Stimulated activated naive CD8-positive, alpha-beta T cell treated with anti-CD3 and anti-CD28 coated beads, Interleukin-15, Interleukin-2, amounts not matched to agents 100 ng/mL and 50 ng/mL, for 24 hours (primary cell): Measurements from ENCODE around the gene LRMDA.

Experiments used
- H3K27ac Mint-ChIP-seq: one replicate; pipeline ENCODE4 v1.8.0; 2021; ENCODE audit warnings: mild to moderate bottlenecking, mixed read lengths
- H3K27me3 Mint-ChIP-seq: one replicate; pipeline ENCODE4 v1.8.0; 2021; ENCODE audit warnings: mixed read lengths
- H3K36me3 Mint-ChIP-seq: one replicate; pipeline ENCODE4 v1.8.0; 2021; ENCODE audit warnings: low read depth, mixed read lengths
- H3K4me1 Mint-ChIP-seq: one replicate; pipeline ENCODE4 v1.8.0; 2021; ENCODE audit warnings: low read depth, mixed read lengths
- H3K4me3 Mint-ChIP-seq: one replicate; pipeline ENCODE4 v1.8.0; 2021; ENCODE audit warnings: mild to moderate bottlenecking, mixed read lengths
- H3K9me3 Mint-ChIP-seq: one replicate; pipeline ENCODE4 v1.8.0; 2021; ENCODE audit warnings: mixed read lengths

The LRMDA gene

GRCh38 chr10:75484717-75485116 is 53.3 kb downstream of the LRMDA start:
- Mint-ChIP-seq H3K9me3 (no peaks in the 10 kb centered on the region), H3K4me3 (no peak overlapping the region), H3K27ac (no peak overlapping the region), H3K36me3 (no peaks in the 10 kb centered on the region), H3K4me1 (no peaks in the 10 kb centered on the region), H3K27me3 (peaks cover 6% of the 10 kb centered on the region)

DNA sequence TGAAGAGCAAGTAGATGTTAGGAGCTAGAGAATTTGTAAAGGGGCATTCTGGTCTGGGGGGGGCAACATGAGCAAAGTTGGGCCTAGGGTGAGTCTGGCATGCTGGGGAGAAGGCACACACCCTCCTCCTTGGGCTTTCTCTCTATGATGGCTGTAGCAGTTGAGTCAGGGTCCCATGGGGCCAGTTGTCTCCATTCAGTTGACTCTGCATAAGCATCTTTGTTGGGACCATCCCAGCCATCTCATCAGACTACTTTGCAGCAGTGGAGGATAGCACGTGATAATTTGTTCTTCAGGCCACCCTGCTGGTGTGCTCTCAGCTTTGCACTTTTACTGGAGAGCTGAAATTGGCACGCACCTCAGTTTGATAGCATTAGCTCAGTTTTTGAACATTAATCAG is 55.2 kb downstream of the LRMDA start:
- Mint-ChIP-seq H3K27ac (no peak overlapping the region), H3K4me1 (no peaks in the 10 kb centered on the region), H3K4me3 (no peak overlapping the region), H3K27me3 (peaks cover 6% of the 10 kb centered on the region), H3K36me3 (no peaks in the 10 kb centered on the region), H3K9me3 (no peaks in the 10 kb centered on the region)

- Mint-ChIP-seq H3K9me3 (no peaks in the 10 kb centered on the region), H3K4me1 (no peaks in the 10 kb centered on the region), H3K27me3 (peaks cover 6% of the 10 kb centered on the region)
These were observed 55.8 kb downstream of the LRMDA start for GRCh38 chr10:75487087-75487754.

GRCh38 chr10:75487755-75488125 is 56.3 kb downstream of the LRMDA start:
- Mint-ChIP-seq H3K4me1 (no peaks in the 10 kb centered on the region), H3K27ac (no peak overlapping the region), H3K36me3 (no peaks in the 10 kb centered on the region), H3K27me3 (peaks cover 6% of the 10 kb centered on the region), H3K9me3 (no peaks in the 10 kb centered on the region), H3K4me3 (no peak overlapping the region)

More at GRCh38 chr10:75487087-75487754, 55.8 kb downstream of the LRMDA start:
- no peaks in the 10 kb centered on the region for H3K36me3 Mint-ChIP-seq
- no peak overlapping the region for H3K4me3 Mint-ChIP-seq
- H3K27ac Mint-ChIP-seq, result no peak overlapping the region

DNA sequence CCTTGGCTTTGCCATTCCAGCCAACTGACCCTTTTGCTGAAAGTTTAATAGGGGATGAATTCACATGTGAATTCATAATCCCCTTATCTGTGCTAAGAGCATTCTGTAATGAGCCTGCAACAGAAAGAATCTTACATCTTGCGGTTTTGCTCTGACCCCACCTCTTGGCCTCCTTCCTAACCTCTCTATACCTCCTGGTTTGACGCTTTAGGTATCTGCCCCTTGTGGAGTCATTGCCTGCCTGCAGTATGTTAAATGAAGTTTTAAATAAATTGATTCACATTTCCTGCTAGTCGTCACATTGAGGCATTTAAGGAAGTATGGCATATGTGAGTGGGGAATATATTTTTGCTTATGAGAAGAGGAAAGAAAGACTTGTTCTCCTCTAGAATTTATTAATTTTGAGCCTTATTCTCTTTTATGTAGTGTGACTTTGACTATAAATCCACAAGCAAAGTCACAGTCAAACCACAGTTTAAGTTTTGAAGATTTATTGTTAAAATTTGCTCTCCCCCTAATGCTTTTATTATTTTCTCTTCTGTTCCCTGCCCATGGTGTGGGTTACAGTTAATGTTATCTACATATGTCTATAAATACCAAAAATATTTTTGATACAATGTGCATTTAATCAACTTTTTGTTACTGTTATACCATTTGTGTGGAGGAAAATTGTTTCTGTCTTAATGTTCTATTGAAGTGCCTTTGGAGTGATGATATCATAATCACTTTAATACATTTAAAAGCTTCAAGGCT is 60.9 kb downstream of the LRMDA start:
- no peaks in the 10 kb centered on the region for H3K36me3 Mint-ChIP-seq
- no peaks in the 10 kb centered on the region for H3K9me3 Mint-ChIP-seq
- peaks cover 5% of the 10 kb centered on the region for H3K27me3 Mint-ChIP-seq
- no peaks in the 10 kb centered on the region for H3K4me1 Mint-ChIP-seq
- H3K27ac Mint-ChIP-seq, result no peak overlapping the region
- no peak overlapping the region for H3K4me3 Mint-ChIP-seq

DNA sequence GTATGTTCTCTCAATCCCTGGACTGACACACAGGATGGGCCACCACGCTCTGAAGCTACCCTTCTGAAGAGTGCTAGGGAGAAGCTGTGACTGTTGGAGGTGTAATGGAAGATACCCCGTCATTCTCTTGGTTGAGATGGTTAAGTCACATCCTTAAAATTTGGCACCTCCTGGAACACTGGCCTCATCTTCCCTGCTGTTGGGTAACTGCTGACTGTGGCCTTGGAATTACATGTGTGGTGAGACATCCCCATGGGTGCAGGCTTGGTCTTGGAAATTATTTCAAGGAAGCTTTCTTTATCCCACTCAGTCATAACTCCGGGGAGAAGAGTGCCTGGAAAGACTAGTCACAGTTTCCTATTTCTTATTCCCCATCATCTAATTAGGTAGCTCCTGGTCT is 62.0 kb downstream of the LRMDA start:
- no peaks in the 10 kb centered on the region for H3K4me1 Mint-ChIP-seq
- no peak overlapping the region for H3K4me3 Mint-ChIP-seq
- H3K9me3 Mint-ChIP-seq, result no peaks in the 10 kb centered on the region
- H3K36me3 Mint-ChIP-seq, result no peaks in the 10 kb centered on the region
- peaks cover 2% of the 10 kb centered on the region for H3K27me3 Mint-ChIP-seq
- no peak overlapping the region for H3K27ac Mint-ChIP-seq

DNA sequence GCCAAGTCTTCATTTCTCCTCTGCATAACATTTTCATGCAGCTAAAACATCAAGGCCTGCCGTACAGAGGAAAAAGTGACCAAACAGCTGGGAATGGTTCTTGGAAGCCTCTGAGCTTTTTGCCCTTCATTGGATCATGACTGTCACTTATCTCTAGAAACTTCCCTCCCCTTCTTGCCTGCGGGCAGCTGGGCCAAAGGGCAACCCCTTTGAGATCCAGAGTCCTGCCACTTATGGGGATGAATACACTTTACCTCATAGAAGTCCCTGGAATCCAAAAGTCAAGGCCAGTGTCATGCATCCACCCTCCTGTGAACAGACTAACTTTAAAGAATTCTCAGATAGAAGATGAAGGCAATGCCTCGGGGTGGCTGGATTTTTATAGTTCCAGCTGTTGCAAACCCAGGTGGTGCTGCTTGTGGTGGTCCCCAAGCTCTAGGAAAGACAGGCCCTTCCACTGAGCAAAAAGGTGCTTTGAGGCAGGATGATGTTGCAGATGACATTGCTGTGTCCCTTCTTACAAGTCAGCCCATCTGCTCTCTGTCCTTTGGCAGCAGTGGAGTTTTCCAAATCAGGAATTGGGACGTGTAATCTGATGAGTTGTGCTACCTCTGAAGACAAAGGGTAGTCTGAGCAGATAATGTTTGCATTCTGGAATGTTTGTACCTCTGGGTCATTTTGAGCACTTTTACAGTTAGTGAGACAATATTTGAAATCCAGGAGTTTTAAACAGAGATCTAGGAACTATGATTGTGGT is 64.2 kb downstream of the LRMDA start:
- H3K27me3 Mint-ChIP-seq, result peaks cover 8% of the 10 kb centered on the region
- no peaks in the 10 kb centered on the region for H3K9me3 Mint-ChIP-seq
- no peaks in the 10 kb centered on the region for H3K4me1 Mint-ChIP-seq
- H3K4me3 Mint-ChIP-seq, result no peak overlapping the region
- no peaks in the 10 kb centered on the region for H3K36me3 Mint-ChIP-seq
- no peak overlapping the region for H3K27ac Mint-ChIP-seq

GRCh38 chr10:75496191-75496567 is 64.8 kb downstream of the LRMDA start:
- no peak overlapping the region for H3K4me3 Mint-ChIP-seq
- no peaks in the 10 kb centered on the region for H3K4me1 Mint-ChIP-seq
- no peaks in the 10 kb centered on the region for H3K36me3 Mint-ChIP-seq
- H3K9me3 Mint-ChIP-seq, result no peaks in the 10 kb centered on the region
- no peak overlapping the region for H3K27ac Mint-ChIP-seq
- H3K27me3 Mint-ChIP-seq, result peaks cover 8% of the 10 kb centered on the region

DNA sequence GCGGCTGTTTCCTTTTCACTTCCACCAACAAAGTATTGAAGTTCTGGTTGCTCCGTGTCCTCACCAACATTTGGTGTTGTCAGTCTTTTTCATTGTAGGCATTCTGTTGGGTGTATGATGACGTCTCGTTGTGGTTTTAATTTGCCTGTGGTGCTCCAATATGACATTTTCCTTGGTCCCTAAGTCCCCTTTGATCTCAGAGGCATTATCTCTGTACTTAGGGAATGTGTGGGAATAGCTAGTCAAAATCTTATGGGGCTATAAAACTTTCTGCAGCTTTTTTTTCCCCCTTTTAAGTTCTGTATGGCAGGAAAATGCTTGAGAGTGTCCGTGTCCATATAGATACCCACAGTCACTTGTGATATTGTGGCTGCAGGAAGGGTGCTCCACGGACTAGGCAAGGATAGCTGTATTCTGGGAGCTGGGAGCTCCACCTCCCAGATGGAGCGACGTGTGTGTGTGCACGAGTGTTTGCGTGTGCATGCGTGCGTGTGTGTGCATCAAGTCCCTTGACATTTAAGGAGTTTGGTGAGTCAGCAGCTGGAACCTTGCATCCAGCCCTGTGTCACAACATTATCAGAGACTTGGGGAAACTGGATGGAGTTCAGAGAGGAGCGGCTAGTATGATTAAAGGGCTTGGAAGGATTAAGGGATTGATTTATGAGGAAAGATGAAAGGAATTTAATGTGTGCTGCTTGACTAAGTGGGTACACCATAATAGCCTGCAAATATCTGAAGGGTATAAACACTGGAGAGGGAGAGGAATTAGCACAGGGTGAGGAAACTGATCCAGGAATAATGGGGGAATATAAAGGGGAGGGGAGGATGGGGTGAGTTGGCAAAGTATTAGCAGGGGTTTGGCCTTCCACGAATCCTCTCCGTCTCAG is 66.8 kb downstream of the LRMDA start:
- H3K4me3 Mint-ChIP-seq, result no peak overlapping the region
- peaks cover 8% of the 10 kb centered on the region for H3K27me3 Mint-ChIP-seq
- no peaks in the 10 kb centered on the region for H3K36me3 Mint-ChIP-seq
- no peaks in the 10 kb centered on the region for H3K9me3 Mint-ChIP-seq
- H3K4me1 Mint-ChIP-seq, result no peaks in the 10 kb centered on the region
- no peak overlapping the region for H3K27ac Mint-ChIP-seq

GRCh38 chr10:75498884-75499350 is 67.5 kb downstream of the LRMDA start:
- H3K27ac Mint-ChIP-seq, result no peak overlapping the region
- H3K4me3 Mint-ChIP-seq, result no peak overlapping the region
- H3K36me3 Mint-ChIP-seq, result no peaks in the 10 kb centered on the region
- H3K4me1 Mint-ChIP-seq, result no peaks in the 10 kb centered on the region
- H3K27me3 Mint-ChIP-seq, result peaks cover 8% of the 10 kb centered on the region
- no peaks in the 10 kb centered on the region for H3K9me3 Mint-ChIP-seq

GRCh38 chr10:75499556-75500160 is 68.2 kb downstream of the LRMDA start:
- no peak overlapping the region for H3K4me3 Mint-ChIP-seq
- no peaks in the 10 kb centered on the region for H3K36me3 Mint-ChIP-seq
- H3K27me3 Mint-ChIP-seq, result peaks cover 8% of the 10 kb centered on the region
- H3K9me3 Mint-ChIP-seq, result no peaks in the 10 kb centered on the region
- no peaks in the 10 kb centered on the region for H3K4me1 Mint-ChIP-seq
- no peak overlapping the region for H3K27ac Mint-ChIP-seq

- peaks cover 13% of the 10 kb centered on the region for H3K27me3 Mint-ChIP-seq
- H3K4me1 Mint-ChIP-seq, result no peaks in the 10 kb centered on the region
- no peaks in the 10 kb centered on the region for H3K9me3 Mint-ChIP-seq
- no peaks in the 10 kb centered on the region for H3K36me3 Mint-ChIP-seq
- H3K27ac Mint-ChIP-seq, result no peak overlapping the region
- H3K4me3 Mint-ChIP-seq, result no peak overlapping the region
These were observed 71.0 kb downstream of the LRMDA start for GRCh38 chr10:75502389-75502788.

DNA sequence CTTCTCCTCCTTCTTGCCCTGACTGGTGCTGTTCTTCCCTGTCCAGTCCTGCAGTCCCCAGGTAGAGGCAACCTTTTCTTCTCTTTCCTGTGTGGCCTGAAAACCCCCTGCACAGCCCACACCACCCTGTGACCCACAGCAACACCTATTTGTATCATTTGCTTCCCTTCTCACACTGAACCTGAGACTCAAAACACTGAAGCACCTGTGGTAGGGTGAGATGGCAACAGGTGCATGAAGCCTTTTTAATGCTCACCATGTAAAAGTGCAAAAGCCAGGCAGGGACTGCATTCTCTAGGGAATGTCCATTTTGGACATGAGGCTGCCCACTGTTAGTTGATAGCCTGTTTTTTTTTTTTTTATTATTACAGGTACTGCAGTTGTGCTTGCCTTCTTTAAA is 71.4 kb downstream of the LRMDA start:
- no peaks in the 10 kb centered on the region for H3K36me3 Mint-ChIP-seq

GRCh38 chr10:75505293-75505692 is 73.9 kb downstream of the LRMDA start:
- no peaks in the 10 kb centered on the region for H3K9me3 Mint-ChIP-seq
- no peak overlapping the region for H3K4me3 Mint-ChIP-seq
- H3K27me3 Mint-ChIP-seq, result peaks cover 5% of the 10 kb centered on the region
- H3K27ac Mint-ChIP-seq, result no peak overlapping the region
- H3K4me1 Mint-ChIP-seq, result peaks cover 3% of the 10 kb centered on the region
- H3K36me3 Mint-ChIP-seq, result no peaks in the 10 kb centered on the region

More for the DNA sequence above, 71.4 kb downstream of the LRMDA start:
- no peaks in the 10 kb centered on the region for H3K4me1 Mint-ChIP-seq
- no peaks in the 10 kb centered on the region for H3K9me3 Mint-ChIP-seq
- H3K27me3 Mint-ChIP-seq, result peaks cover 13% of the 10 kb centered on the region
- no peak overlapping the region for H3K4me3 Mint-ChIP-seq
- H3K27ac Mint-ChIP-seq, result no peak overlapping the region
